ENCODE measurements around the gene CORO6. TPM values are rescaled to one million over a fixed set of nuclear protein-coding genes. Genes with fewer than 3 reads are reported as not detected.

CORO6 gene
- polyA plus RNA-seq, 3 donors = 1.7 to 3.2 (median 2.2) TPM

DNA sequence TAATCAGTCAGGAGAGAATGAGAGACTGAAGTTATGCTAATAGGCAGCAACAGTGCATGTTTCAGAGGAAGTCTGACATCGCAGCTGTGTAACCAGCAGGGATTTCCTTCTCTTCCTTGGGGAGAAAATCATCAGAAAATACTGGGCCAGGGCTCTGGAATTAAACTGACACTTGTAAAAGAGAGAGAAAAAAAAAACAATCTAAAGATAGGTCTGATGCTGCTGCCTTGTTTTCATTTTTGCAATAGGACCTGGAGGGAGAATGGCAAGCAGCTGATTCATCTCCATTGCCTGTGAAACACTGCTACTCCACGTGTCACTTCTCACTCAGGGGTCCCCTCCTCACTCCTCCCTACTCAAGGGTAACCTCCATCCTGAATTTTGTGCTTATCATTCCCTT lies 17.7 kb upstream of the CORO6 start:
- no peak for DNase-seq (ENCODE audit: low read depth in 3 of 3, low spot score in 2 of 3)

DNA sequence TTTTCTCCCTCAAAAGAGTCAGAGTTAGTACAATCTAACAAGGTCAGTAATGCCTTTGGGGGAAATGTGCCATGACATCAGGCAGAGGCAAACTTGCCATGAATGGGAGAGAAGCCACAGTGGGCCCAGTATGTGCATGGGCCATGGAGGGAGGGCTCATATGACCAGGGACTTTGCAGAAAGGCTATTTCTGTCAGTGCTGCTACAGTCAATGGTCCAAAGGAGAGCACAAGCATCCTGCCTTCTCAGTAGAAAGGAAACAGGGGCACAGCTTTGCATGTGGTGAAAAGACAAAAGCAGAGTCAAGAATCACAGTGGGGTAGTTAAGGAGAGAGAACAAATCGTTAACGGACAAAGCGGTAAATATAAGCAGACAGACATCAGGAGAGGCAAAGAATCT lies 11.2 kb upstream of the CORO6 start:
- no peak for DNase-seq (ENCODE audit: low read depth in 3 of 3, low spot score in 2 of 3)

DNA sequence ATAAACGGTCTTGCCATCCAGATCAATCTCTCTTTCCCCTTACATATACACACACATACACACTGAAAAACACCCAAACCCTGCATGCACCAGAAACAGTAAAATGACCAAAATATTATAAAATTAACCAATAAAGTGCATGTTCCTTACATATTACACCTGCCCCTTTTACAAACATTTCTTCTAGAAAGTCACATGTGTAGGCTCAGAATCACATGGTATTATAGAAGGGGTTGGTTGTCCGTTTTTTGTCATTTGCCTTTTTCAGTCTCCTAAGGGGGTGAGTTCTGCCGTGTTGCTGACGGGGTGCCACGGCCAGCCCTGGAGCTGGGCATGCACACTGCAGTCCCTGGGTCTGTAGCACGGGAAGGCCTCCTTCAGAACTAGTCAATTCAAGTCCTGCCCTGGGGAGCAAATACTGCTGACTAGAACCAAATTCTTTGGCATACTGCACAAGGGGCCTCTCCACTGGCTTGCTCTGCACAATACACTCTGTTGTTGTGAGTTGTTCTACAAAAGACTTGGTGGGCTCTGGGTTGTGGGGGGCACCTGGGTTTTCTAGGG lies 8.0 kb upstream of the CORO6 start:
- DNase-seq (ENCODE audit: low read depth in 3 of 3, low spot score in 2 of 3) = no peak

DNA sequence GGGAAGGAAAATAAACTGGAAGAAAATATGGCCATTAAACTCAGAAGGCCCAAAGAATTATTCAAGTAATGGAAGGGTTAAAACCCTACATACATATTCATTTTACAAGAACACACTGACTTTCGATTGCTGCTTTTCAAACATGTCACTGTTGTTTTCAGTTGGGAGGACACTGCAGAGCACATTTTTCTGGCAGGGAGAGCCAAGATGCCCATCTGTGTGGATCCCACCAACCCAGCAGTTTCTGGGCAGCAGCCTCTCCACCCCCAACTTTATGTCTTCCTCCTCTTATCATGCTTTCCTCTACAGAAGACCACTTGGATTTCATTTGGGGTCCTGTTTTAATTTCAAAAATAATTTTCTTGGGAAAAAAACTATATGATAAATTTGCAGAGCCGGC lies 7.1 kb upstream of the CORO6 start:
- no peak for DNase-seq (ENCODE audit: low read depth in 3 of 3, low spot score in 2 of 3)

DNA sequence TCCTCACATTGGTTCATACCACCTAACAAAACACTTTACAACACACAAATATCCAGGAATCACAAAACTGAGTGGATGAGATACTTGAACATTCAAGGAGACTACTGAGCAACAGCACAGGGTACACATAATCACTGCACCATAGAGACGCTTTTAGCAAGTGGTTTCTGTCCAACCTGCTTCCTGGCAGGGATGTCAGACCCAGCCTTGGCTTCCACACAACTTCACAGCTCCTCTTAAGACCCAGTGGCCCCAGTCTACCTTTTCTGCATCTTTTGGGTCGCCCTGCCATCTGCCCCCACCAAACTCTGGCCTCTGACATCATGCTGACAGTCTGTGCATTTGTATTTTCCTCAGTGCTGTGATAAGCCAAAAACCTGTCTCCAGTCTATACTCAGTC lies 5.9 kb upstream of the CORO6 start:
- DNase-seq (ENCODE audit: low read depth in 3 of 3, low spot score in 2 of 3) = no peak

DNA sequence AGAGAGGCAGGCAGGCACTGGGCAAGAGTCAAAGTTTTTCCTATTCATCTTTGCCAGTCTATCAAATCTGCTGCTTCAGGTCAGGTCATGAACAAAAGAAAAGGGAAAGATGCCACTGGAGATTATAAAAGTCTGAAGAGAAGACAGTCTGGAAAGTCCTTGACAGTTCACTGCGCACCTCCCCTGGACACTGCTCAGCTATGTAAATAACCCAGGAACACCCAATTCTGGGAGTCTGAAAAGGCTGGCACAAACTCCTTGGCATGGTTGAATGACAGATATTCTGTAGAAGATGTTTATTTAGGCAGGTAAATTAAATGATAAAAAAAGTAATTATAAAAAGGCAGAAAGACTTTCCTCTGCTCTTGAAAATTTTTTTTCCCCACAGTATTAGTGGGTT lies 5.2 kb upstream of the CORO6 start:
- no peak for DNase-seq (ENCODE audit: low read depth in 3 of 3, low spot score in 2 of 3)

DNA sequence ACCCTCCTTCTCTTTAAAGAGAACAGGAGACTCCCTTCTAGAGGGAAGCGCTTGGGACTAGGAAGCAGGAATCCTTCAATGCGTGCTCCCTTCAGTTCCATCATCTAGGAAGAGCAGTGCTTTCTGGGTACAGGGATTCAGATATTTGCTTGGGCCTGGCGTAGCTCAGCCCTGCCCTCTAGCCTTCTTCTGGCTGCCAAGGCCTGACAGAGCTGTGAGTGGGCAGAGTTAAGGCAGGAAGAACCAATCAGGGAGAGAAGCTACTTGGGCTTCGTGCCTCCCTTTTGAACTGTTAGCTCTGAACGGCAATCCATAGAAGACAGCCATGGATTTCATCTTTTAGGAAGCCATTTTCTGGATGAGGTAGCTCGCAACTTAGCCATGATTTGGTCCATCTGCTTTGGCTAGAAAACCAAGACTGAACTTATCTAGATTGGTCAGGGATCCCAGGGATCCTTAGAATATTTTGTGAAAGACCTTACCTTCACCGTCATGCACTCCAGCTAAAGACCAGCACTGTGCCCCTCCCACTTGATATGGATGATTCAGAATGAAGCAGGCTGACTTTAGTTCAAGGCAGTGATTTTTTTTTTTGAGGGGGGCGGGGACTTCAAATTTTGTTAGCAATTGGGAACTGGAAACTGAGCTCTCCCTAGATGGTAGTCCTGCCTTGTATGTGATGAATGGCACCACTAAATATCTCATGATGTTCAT lies 2.5 kb upstream of the CORO6 start:
- DNase-seq (ENCODE audit: low read depth in 3 of 3, low spot score in 2 of 3) = no peak

DNA sequence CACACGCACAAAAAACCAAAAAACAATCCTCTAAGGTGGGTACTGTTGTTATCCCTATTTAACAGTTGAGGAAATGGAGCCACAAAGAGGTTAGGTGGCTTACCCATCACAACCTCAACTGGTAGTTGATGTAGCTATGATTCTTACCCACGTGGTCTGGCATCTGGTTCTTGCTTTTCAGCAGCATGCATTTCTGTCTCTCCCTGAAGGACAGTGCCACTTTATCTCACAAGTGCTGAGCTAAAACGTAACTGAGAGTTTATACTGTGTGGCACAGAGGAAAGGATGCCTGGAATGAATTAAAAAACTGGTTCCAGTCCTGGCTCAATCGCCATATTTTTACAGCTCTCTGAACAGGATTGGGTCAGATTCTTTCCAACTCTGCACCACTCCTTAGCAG lies 1.9 kb upstream of the CORO6 start:
- no peak for DNase-seq (ENCODE audit: low read depth in 3 of 3, low spot score in 2 of 3)

DNA sequence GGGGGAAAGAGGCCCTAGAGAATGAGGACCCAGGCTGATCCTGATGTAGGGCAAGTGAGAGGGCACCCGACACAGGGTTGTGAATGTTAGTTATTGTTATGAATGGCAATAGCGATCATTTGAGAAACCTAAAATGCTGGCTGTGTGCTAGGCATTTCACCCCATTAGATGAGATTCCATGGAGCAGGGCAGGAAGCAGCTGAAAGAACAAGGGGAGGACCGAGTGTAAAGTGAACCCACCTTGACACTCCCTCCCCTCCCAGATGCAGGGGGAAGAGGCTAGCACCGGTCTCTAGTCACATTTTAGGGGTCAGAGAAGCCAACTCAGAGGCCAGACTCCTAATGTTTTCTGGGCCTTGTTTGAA lies 553 bp upstream of the CORO6 start:
- no peak for DNase-seq (ENCODE audit: low read depth in 3 of 3, low spot score in 2 of 3)

DNA sequence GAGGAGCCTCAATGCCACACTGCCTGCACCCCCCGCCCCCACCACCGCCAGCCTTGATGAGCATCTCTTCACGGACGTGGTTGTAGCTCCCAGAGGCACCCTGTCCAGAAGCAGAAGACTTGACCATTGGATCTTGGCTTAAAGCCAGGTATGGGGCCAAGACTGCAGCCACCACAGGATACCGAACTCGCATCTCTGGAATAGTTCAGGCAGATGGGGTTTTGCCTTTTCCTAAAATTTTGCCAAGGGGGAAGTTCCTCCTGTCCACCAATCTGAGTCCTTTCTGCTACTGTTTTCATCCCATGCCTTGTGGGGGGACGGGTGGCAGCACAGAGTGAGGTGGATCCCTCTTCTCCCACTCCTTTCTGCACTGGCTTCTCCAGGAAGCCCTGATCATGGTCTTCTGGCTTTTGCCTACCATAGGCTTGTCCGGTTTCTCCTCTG lies 939 bp downstream of the CORO6 start:
- DNase-seq (ENCODE audit: low read depth in 3 of 3, low spot score in 2 of 3) = no peak

DNA sequence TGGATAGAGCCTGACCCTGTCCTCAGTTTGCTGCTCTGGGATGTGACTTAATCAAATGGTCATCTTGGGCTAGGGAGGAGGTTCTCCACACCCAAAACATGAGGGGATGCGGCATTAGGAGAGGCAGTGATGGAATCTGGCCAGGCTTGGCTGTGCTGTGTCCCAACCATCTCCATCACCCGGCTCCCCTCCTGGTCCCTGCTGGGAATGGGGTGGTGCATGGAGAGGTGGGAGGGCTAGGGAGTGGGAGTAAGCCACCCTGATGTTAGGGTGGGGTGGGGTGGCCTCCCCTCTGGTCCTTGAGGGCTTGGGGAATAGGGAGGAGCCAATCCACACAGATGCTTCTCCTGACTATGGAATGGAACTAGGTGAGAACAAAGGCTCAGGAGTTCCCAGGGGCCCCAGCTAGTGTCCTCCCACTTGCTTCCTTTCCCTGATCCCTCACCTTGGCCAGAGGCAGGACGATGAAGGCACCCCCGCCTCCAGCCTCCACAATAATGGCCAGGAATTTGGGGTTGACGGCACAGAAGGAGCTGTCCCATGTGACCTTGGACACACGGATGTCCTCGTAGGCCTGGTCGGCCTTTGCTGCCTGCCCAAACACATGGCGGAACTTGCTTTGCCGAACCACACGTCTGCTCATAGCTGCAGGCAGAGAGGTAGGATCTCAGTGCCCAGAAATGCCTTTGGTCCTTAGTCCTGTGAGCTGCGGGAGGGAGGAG lies 1.8 kb downstream of the CORO6 start:
- DNase-seq (ENCODE audit: low read depth in 3 of 3, low spot score in 2 of 3) = no peak

DNA sequence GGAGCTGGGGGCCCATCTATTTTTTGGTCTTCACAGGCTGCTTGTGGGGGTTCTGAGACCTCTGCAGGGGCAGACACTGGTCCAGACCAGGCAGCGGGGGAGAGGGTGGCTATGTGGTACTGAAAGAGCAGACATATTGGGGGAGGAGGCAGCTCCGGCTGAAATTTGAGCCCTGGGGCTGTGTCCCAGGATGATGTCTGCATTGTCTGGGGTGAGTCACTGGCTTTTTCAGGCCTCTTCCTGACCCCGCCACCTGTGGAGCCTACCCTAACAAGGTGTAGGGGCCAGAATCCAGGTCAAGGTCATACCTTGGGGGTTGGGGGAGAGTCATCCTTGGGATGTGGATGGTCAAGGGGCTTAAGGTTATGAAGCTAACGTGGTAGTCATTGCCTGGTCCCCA lies 2.4 kb downstream of the CORO6 start:
- DNase-seq (ENCODE audit: low read depth in 3 of 3, low spot score in 2 of 3) = no peak

DNA sequence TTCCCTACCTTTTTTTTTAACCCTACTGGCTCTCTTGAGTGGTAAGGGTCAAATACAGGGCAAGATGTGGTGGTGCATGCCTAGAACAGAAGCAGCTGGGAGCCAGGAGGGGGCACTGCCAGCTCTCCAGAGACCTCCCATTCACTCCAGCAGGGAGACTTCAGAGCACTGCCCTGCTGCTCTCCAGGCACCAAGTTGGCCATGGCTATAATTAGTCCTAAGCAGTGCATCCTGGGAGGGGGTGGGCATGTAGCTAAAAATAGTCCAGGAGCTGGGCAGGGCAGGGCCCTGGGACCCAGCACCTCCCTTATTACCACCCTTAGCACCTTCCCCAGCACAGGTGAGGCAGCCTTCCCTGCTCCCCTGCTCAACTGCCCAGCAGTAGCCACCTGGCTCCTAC lies 3.5 kb downstream of the CORO6 start:
- no peak for DNase-seq (ENCODE audit: low read depth in 3 of 3, low spot score in 2 of 3)

DNA sequence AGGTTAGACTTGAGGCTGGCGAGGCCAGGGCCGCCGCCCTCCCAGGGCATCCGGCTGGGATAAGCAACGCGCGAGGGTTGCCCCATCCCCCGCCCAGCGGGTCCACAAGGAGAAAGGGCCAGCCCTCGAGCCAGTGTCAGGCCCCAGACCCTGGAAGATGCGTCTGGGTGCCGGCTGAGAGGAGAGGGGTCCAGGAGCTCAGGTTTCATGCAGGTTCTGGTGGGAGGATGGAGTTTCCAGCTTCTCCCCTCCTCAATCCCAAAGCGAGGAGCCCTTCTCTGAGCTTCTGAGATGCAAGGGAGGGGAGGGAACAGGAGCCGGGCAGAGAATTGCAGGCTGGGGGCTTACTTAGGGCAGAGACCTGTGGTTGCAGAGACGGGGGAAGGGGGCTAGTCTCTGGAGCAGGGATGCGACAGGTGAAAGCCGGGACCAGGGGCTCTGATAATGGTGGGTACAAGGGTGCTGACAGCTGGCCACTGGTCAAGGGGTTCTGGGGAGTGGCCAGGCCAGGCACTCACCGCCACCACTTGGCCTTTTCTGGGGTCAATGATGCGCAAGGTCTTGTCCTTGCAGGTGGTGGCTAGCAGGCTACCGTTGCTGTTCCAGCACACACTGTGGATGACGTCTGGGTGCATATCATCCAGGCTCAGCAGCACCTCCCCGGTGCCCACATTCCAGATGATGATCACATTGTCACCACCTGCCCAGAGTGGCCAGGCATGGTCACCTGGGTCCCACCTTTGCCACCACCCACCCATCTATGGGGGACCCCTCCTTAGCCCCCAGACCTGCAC lies 4.2 kb downstream of the CORO6 start:
- no peak for DNase-seq (ENCODE audit: low read depth in 3 of 3, low spot score in 2 of 3)

DNA sequence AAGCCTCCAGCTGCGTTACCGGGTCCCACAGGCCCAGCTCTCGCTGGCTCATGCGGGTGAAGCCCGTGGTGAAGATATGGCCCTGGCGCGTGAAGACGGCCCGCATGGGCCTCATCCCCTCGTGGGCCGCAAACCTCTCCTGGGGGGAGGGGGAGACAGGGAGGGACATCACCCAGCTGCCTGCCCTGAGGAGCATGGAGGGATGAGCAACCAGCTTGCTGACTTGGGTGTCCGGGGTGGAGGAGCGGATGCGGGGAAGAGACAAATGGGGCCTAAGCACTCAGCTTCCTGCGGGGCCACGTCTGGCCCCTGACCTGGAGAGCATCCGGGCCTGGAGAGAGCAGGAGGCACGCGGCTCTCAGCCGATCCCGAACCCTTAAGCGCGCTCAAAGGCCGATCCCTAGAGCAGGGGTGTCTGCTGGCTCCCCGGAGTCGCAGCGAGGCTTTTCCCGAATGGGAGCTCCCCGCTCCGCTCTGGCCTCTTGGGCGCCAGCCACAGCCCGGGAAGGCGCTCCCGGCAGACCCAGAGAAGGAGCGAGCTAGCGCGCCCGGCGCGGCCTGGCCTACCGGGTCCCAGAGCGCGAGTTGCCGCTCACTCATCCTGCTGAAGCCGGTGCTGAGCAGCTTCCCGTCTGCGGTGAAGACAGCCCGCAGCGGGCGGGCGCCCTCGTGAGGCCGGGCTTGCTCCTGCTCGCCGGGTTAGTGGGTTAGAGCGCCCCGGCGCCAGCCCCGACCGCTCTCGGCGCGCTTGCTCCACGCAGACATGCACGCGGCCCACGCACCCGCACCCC lies 5.0 kb downstream of the CORO6 start:
- no peak for DNase-seq (ENCODE audit: low read depth in 3 of 3, low spot score in 2 of 3)

DNA sequence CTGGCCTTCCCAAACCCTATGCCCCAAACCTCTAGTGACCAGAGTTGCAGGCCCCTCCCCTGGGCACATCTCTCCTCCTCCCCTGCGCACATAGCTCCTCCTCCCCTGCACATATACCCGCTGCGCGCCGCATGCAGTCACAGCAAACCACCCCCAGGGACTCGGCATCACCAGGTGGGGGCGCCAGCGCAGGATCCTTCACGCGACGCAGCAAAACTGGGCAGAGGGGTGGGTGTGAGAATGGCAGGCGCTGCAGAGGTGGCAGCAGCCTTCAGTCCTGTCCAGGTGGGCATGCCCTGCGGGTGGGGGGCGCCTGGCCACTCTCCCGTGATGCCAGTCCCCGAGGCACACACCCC lies 5.6 kb downstream of the CORO6 start:
- no peak for DNase-seq (ENCODE audit: low read depth in 3 of 3, low spot score in 2 of 3)

DNA sequence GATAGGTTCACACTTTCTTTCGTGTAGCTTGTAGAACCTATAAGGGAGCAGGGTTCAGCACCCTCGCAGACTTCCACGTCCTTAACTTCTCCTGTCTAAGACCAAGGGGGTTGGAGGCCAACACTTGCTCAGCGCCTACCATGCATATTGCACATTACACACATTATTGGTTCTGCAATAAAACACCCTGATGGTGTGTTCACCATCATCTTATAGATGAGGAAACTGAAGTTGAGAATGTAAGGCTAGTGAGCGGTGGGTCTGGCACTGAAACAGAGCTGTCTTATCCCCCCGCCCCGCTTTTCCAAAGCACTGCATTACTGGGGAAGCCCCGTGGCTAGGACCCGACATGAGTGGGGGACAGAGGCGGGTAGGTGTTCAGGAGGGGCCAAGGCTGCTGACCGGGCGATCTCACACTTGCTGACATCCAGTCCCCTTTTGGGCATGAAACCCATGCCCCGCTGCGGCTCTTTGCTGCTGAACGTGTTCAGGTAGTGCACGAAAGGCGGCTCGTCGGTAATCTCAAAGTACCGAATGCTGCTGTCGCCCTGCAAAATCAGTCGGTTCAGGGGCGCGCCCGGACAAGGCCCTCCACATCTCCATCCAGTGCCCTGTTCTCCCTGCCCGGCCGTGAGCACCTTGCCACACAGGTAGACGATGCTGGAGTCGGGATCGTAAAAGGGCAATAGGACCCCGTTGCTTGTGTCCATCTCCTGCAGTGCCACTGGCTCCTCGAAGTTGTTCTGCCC lies 6.2 kb downstream of the CORO6 start:
- DNase-seq (ENCODE audit: low read depth in 3 of 3, low spot score in 2 of 3) = no peak

DNA sequence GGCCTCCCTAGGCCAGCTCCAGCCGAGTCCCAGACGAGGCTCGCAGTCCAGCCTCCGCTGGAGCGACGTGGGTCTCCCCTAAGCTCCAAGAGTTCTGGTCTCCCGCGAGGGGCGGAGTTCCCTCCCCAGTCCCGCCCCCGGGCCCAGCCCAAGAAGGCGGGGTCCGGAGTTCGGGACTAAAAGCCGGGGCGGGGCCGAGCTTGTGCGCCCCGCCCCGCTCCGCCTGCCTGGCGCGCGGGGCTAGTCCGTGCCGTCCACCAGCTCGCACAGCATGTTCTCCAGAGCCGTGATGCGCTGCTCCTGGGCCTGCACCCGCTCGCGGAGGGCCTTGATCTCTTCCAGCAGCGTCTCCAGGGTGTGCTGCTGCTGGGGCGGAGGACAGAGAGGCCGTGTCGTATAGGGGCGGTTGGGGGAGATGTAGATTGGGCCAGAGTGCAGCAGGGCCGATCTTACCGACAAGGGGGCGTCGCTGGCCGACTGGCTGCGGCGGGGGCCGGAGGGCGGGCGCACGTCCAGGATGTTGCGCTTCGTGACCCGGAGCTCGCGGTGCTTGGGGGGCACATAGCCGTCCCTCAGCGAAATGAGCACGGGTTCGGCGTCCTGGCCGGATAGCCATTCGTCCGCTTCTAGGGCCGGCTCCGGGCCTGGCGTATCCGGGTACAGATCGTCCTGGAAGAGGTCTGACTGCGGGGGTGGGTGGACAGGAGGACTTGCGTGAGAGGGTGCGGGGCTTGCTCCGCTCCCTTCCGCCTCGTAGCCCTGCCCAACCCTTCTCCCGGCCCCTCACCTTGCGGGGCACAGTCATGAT lies 7.0 kb downstream of the CORO6 start:
- no peak for DNase-seq (ENCODE audit: low read depth in 3 of 3, low spot score in 2 of 3)

DNA sequence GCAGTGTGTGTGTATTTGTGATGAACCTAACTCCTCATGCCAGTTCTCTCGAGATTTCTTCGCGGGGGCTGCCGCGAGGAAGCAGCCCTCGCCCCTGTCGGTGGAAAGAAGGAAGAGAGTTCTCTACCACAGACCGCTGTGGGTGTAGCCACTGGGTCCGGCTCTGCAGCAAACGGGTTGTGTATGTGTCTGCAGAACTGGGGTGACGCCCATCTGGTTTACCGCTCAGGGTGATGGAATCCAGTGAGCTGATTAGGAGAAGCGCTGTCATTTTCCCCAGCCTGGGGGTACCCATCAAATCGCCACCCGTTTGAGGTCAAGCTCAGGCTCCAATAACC lies 7.7 kb downstream of the CORO6 start:
- DNase-seq (ENCODE audit: low read depth in 3 of 3, low spot score in 2 of 3) = no peak
